CD14-positive monocyte (primary cell): Measurements from ENCODE around the gene FBN1. TPM values are rescaled to one million over a fixed set of nuclear protein-coding genes. Genes with fewer than 3 reads are reported as not detected.

Source experiments
- DNase-seq, 3 donors: peaks; one replicate each; pipeline ENCODE4 v3.0.0-alpha.2; 2011 to 2022
- H2AFZ ChIP-seq: 2 replicates; pipeline ENCODE4 v1.6.0; 2012; ENCODE audit warnings: mild to moderate bottlenecking, low read depth, low read length, inconsistent platforms; ENCODE audit not compliant: insufficient read depth, poor library complexity, severe bottlenecking
- H3K27ac ChIP-seq, 2 donors: 1 replicate in 1 of 2; 2 replicates in 1 of 2; pipeline ENCODE4 v1.5.1; 2012 to 2013; ENCODE audit warnings: low read length in 2 of 2, control low read depth in 1 of 2, inconsistent platforms in 1 of 2, low read depth in 1 of 2, mild to moderate bottlenecking in 1 of 2
- H3K27me3 ChIP-seq, 2 donors: one replicate each; pipeline versions ENCODE4 v1.6.0 to v1.6.1; 2011 to 2013; ENCODE audit warnings: low read length in 2 of 2; ENCODE audit not compliant: control insufficient read depth in 2 of 2, insufficient read depth in 2 of 2
- H3K36me3 ChIP-seq, 2 donors: replicated peaks in 1 of 2; 1 replicate in 1 of 2; 2 replicates in 1 of 2; pipeline versions ENCODE4 v1.5.1 to v1.6.1; 2012 to 2013; ENCODE audit warnings: low read length in 2 of 2, control low read depth in 1 of 2, inconsistent platforms in 1 of 2, mild to moderate bottlenecking in 1 of 2; ENCODE audit not compliant: insufficient read depth in 2 of 2, control insufficient read depth in 1 of 2
- H3K4me1 ChIP-seq, 2 donors: 1 replicate in 1 of 2; 2 replicates in 1 of 2; pipeline versions ENCODE4 v1.5.1 to v1.6.1; 2012 to 2013; ENCODE audit warnings: low read length in 2 of 2, control low read depth in 1 of 2, inconsistent platforms in 1 of 2, mild to moderate bottlenecking in 1 of 2, moderate library complexity in 1 of 2; ENCODE audit not compliant: insufficient read depth in 2 of 2, control insufficient read depth in 1 of 2
- H3K4me2 ChIP-seq: replicated peaks from 2 replicates; pipeline ENCODE3; 2012; ENCODE audit warnings: low read length, moderate library complexity, mild to moderate bottlenecking; ENCODE audit not compliant: poor library complexity, severe bottlenecking; ENCODE audit errors: extremely low read depth
- H3K4me3 ChIP-seq, 3 experiments: fragments of 200-600 bp in 1 of 3; sonication (generic) in 1 of 3; replicated peaks in 1 of 3; 1 replicate in 2 of 3; 2 replicates in 1 of 3; pipeline ENCODE4 v1.5.1; 2011 to 2013; ENCODE audit warnings: low read length in 3 of 3, mild to moderate bottlenecking in 3 of 3, control low read depth in 2 of 3, low read depth in 2 of 3, inconsistent platforms in 1 of 3, moderate library complexity in 1 of 3
- H3K79me2 ChIP-seq: 2 replicates; pipeline ENCODE4 v1.6.0; 2012; ENCODE audit warnings: mild to moderate bottlenecking, control low read depth, inconsistent platforms, low read length, moderate library complexity; ENCODE audit not compliant: insufficient read depth
- H3K9ac ChIP-seq: 2 replicates; pipeline ENCODE4 v1.6.0; 2017; ENCODE audit warnings: low read length, mild to moderate bottlenecking; ENCODE audit not compliant: insufficient read depth, poor library complexity, severe bottlenecking
- H3K9me3 ChIP-seq, 2 donors: replicated peaks in 1 of 2; 1 replicate in 1 of 2; 2 replicates in 1 of 2; pipeline versions ENCODE4 v1.5.1 to v1.6.1; 2012 to 2013; ENCODE audit warnings: low read length in 2 of 2, control low read depth in 1 of 2; ENCODE audit not compliant: control insufficient read depth in 1 of 2, insufficient read depth in 1 of 2
- H4K20me1 ChIP-seq: 2 replicates; pipeline ENCODE4 v1.6.0; 2012; ENCODE audit warnings: mild to moderate bottlenecking, low read length, control low read depth, moderate library complexity; ENCODE audit not compliant: insufficient read depth
- H3K27ac Mint-ChIP-seq, 7 donors: one replicate each; pipeline ENCODE4 v1.8.0; 2020; ENCODE audit warnings: mild to moderate bottlenecking in 7 of 7, mixed read lengths in 7 of 7, moderate library complexity in 6 of 7, inconsistent platforms in 2 of 7
- H3K27me3 Mint-ChIP-seq, 3 donors: one replicate each; pipeline ENCODE4 v1.8.0; 2021 to 2022; ENCODE audit warnings: low read depth in 3 of 3, mild to moderate bottlenecking in 3 of 3, mixed read lengths in 3 of 3, moderate library complexity in 3 of 3, inconsistent platforms in 1 of 3
- H3K36me3 Mint-ChIP-seq, 2 donors: one replicate each; pipeline ENCODE4 v1.8.0; 2020; ENCODE audit warnings: mixed read lengths in 2 of 2, inconsistent platforms in 1 of 2, mild to moderate bottlenecking in 1 of 2
- H3K4me1 Mint-ChIP-seq: one replicate; pipeline ENCODE4 v1.8.0; 2020; ENCODE audit warnings: mild to moderate bottlenecking, mixed read lengths
- H3K4me3 Mint-ChIP-seq, 2 donors: one replicate each; pipeline ENCODE4 v1.8.0; 2020; ENCODE audit warnings: mild to moderate bottlenecking in 2 of 2, mixed read lengths in 2 of 2, moderate library complexity in 1 of 2
- H3K9me3 Mint-ChIP-seq, 7 donors: one replicate each; pipeline ENCODE4 v1.8.0; 2020 to 2022; ENCODE audit warnings: mixed read lengths in 7 of 7, mild to moderate bottlenecking in 6 of 7, moderate library complexity in 6 of 7, inconsistent platforms in 2 of 7
- CTCF ChIP-seq: fragments of 200-600 bp; IDR thresholded peaks from one replicate; pipeline ENCODE4 v1.8.0; 2022; ENCODE audit warnings: antibody characterized with exemption, mild to moderate bottlenecking
- WGBS: methylation state at CpG from one replicate; pipeline ENCODE4 v1.1.5; 2013; ENCODE audit warnings: missing lambda C conversion rate; ENCODE audit not compliant: insufficient coverage; 5-methylcytosine and 5-hydroxymethylcytosine counted together
- intact Hi-C, 2 donors: fragments of 100-400 bp; cut with micrococcal nuclease; formaldehyde crosslinking; loops; one replicate each; pipeline versions ENCODE4 v1.15.0 to v1.15.1; 2023
- polyA plus RNA-seq, 3 donors: library from polyadenylated mRNA; depleted of rRNA in 1 of 3; unstranded in 2 of 3; stranded (reverse) in 1 of 3; fragments of 300-500 nt in 2 of 3; fragments of >200 nt in 1 of 3; fragmentation: Illumina TruSeq in 2 of 3; gene quantifications; 1 replicate in 2 of 3; 2 replicates in 1 of 3; pipeline ENCODE4 v1.2.3, GENCODE V29; 2012 to 2021

Gene FBN1
- polyA plus RNA-seq, 3 donors, result 0.29 TPM; not detected in 2

- Mint-ChIP-seq H3K4me1 (no peaks in the 10 kb centered on the region), H3K27ac (no peak overlapping the region), H3K27me3 (peaks cover 0 to 1% (median 1%) of the 10 kb centered on the region in 3 donors), H3K4me3 (no peak overlapping the region), H3K9me3 (peaks cover 0 to 2% (median 0%) of the 10 kb centered on the region in 7 donors), H3K36me3 (no peaks in the 10 kb centered on the region)
- Histone ChIP-seq H3K27me3 (no peaks in the 10 kb centered on the region), H3K9me3 (no peaks in the 10 kb centered on the region), H3K9ac (no peak overlapping the region), H3K4me1 (no peaks in the 10 kb centered on the region), H3K4me2 (no peak overlapping the region), H3K27ac (no peak overlapping the region), H2AFZ (no peak overlapping the region), H4K20me1 (no peaks in the 10 kb centered on the region), H3K36me3 (no peaks in the 10 kb centered on the region), H3K4me3 (no peak overlapping the region), H3K79me2 (no peaks in the 10 kb centered on the region)
- WGBS, result no CpG with 5 or more reads among the region's 5 CpGs
- no peak for DNase-seq
- TF ChIP-seq CTCF, result no peak
- intact Hi-C loops, result no loop called here
Observed at GRCh38 chr15:48421362-48421761, 224.1 kb downstream of the FBN1 start.

GRCh38 chr15:48419896-48420295, 225.6 kb downstream of the FBN1 start:
- H3K27me3 Mint-ChIP-seq, result peaks cover 0 to 2% (median 1%) of the 10 kb centered on the region in 3 donors
- H3K9ac ChIP-seq, result no peak overlapping the region
- H3K27me3 ChIP-seq, result no peaks in the 10 kb centered on the region
- no peaks in the 10 kb centered on the region for H3K4me1 ChIP-seq
- no peak for TF ChIP-seq CTCF
- no peaks in the 10 kb centered on the region for H4K20me1 ChIP-seq
- WGBS, result no CpG with 5 or more reads among the region's 2 CpGs
- H3K79me2 ChIP-seq, result no peaks in the 10 kb centered on the region
- H3K36me3 Mint-ChIP-seq, result no peaks in the 10 kb centered on the region
- H3K4me3 ChIP-seq, result no peak overlapping the region
- no peak overlapping the region for H3K27ac Mint-ChIP-seq
- no peaks in the 10 kb centered on the region for H3K36me3 ChIP-seq
- no peaks in the 10 kb centered on the region for H3K9me3 ChIP-seq
- DNase-seq, result no peak
- intact Hi-C loops, result no loop called here
- no peak overlapping the region for H3K27ac ChIP-seq
- H3K4me1 Mint-ChIP-seq, result no peaks in the 10 kb centered on the region
- H3K4me3 Mint-ChIP-seq, result no peak overlapping the region
- H3K4me2 ChIP-seq, result no peak overlapping the region
- peaks cover 0 to 3% (median 0%) of the 10 kb centered on the region in 7 donors for H3K9me3 Mint-ChIP-seq
- H2AFZ ChIP-seq, result no peak overlapping the region
